ENCODE measurements around the gene TDRD12. TPM values are rescaled to one million over a fixed set of nuclear protein-coding genes. Genes with fewer than 3 reads are reported as not detected.

The TDRD12 gene
- total and polyA plus RNA-seq, 9 donors = 0.23 to 3.2 (median 1.9) TPM

GRCh38 chr19:32862741-32863140 is 143.2 kb downstream of the TDRD12 start:
- Histone ChIP-seq H3K27me3 (no peaks in the 10 kb centered on the region), H3K9me3 (no peaks in the 10 kb centered on the region), H3K4me3 (no peak overlapping the region), H3K4me1 (ENCODE audit: insufficient read depth) (no peaks in the 10 kb centered on the region), H3K27ac (no peak overlapping the region), H3K36me3 (no peaks in the 10 kb centered on the region)
- intact Hi-C loops (cut with DNase I) = no loop called here
- DNase-seq = no peak
- 95 to 96% (median 96%) methylated on average over 14 of the region's 14 CpGs for WGBS, 3 donors
- TF ChIP-seq CTCF (IDR thresholded peaks at IDR 0.05) (no peak), EP300 (IDR thresholded peaks at IDR 0.05) (no peak), POLR2A (IDR thresholded peaks at IDR 0.05) (no peak)

GRCh38 chr19:32863301-32863700 is 143.7 kb downstream of the TDRD12 start:
- Histone ChIP-seq H3K4me1 (ENCODE audit: insufficient read depth) (no peaks in the 10 kb centered on the region), H3K9me3 (no peaks in the 10 kb centered on the region), H3K27ac (no peak overlapping the region), H3K27me3 (no peaks in the 10 kb centered on the region), H3K36me3 (no peaks in the 10 kb centered on the region), H3K4me3 (no peak overlapping the region)
- TF ChIP-seq EP300 (IDR thresholded peaks at IDR 0.05) = no peak
- no peak for TF ChIP-seq CTCF (IDR thresholded peaks at IDR 0.05)
- no peak for TF ChIP-seq POLR2A (IDR thresholded peaks at IDR 0.05)
- 89 to 94% (median 90%) methylated on average over 8 of the region's 8 CpGs for WGBS, 3 donors
- no peak for DNase-seq
- intact Hi-C loops (cut with DNase I) = no loop called here

- no peaks in the 10 kb centered on the region for H3K9me3 ChIP-seq
- no peaks in the 10 kb centered on the region for H3K36me3 ChIP-seq
- WGBS, 3 donors = 86 to 91% (median 88%) methylated on average over 13 of the region's 13 CpGs
- intact Hi-C loops (cut with DNase I) = no loop called here
- TF ChIP-seq EP300 (IDR thresholded peaks at IDR 0.05) (no peak), POLR2A (IDR thresholded peaks at IDR 0.05) (no peak), CTCF (IDR thresholded peaks at IDR 0.05) (no peak)
- H3K27me3 ChIP-seq = no peaks in the 10 kb centered on the region
- H3K4me3 ChIP-seq = no peak overlapping the region
- H3K4me1 ChIP-seq (ENCODE audit: insufficient read depth) = no peaks in the 10 kb centered on the region
- H3K27ac ChIP-seq = no peak overlapping the region
- DNase-seq = no peak
These were observed 144.3 kb downstream of the TDRD12 start for GRCh38 chr19:32863841-32864240.

- no peaks in the 10 kb centered on the region for H3K9me3 ChIP-seq
- H3K4me1 ChIP-seq (ENCODE audit: insufficient read depth) = no peaks in the 10 kb centered on the region
- DNase-seq = no peak
- H3K27me3 ChIP-seq = no peaks in the 10 kb centered on the region
- WGBS, 3 donors = 87 to 91% (median 89%) methylated on average over 32 to 35 of the region's 35 CpGs
- H3K36me3 ChIP-seq = no peaks in the 10 kb centered on the region
- no peak overlapping the region for H3K27ac ChIP-seq
- no peak overlapping the region for H3K4me3 ChIP-seq
- intact Hi-C loops (cut with DNase I) = no loop called here
- TF ChIP-seq EP300 (IDR thresholded peaks at IDR 0.05) = no peak
- TF ChIP-seq POLR2A (IDR thresholded peaks at IDR 0.05) = no peak
- TF ChIP-seq CTCF (IDR thresholded peaks at IDR 0.05) = no peak
These were observed 144.9 kb downstream of the TDRD12 start for GRCh38 chr19:32864318-32865007.
